Measurements from ENCODE around the gene QPRT. TPM values are rescaled to one million over a fixed set of nuclear protein-coding genes. Genes with fewer than 3 reads are reported as not detected.
A peak's percentile ranks its signal among the peaks of the same experiment; 100 is the strongest.
"Not testable (repeated sequence)": the region's sequence is repeated elsewhere in the genome, so short reads cannot be mapped to it uniquely, and the experiment has no call there.

Gene QPRT
- total and polyA plus RNA-seq, 12 donors: 3.8 to 34.1 (median 24.6) TPM

- no peaks in the 10 kb centered on the region for H3K36me3 ChIP-seq
These were observed 50.1 kb downstream of the QPRT start for GRCh38 chr16:29729116-29729521.

GRCh38 chr16:29730649-29731048, 51.7 kb downstream of the QPRT start:
- H3K4me3 ChIP-seq: no peak overlapping the region
- no peak overlapping the region for H3K27ac ChIP-seq
- WGBS, 2 donors: 68 to 80% methylated on average over 7 of the region's 7 CpGs
- no peaks in the 10 kb centered on the region for H3K36me3 ChIP-seq
- TF ChIP-seq CTCF (IDR thresholded peaks at IDR 0.05): no peak
- H3K9me3 ChIP-seq: no peaks in the 10 kb centered on the region
- peaks cover 0 to 8% (median 0%) of the 10 kb centered on the region in 9 donors for H3K4me1 ChIP-seq
- DNase-seq: no peak
- intact Hi-C loops (cut with DNase I): no loop called here
- H3K27me3 ChIP-seq: peaks cover 0 to 21% (median 10%) of the 10 kb centered on the region in 7 donors
- no peak for ATAC-seq

More at GRCh38 chr16:29729116-29729521, 50.1 kb downstream of the QPRT start:
- 32 to 41% methylated on average over 6 of the region's 6 CpGs for WGBS, 2 donors
- no peak overlapping the region for H3K27ac ChIP-seq
- peak overlapping the region in 1 of 10 donors; percentile 19 for H3K4me3 ChIP-seq
- peaks cover 0 to 7% (median 0%) of the 10 kb centered on the region in 7 donors for H3K27me3 ChIP-seq
- H3K9me3 ChIP-seq: no peaks in the 10 kb centered on the region
- ATAC-seq (peak in 6 of 8 donors; percentile 41 to 67 (median 56)), DNase-seq (peak in 1 of 2 donors; percentile 14)
- peak; percentile 15 to 65 (median 57) for TF ChIP-seq CTCF (IDR thresholded peaks at IDR 0.05)
- peaks cover 0 to 8% (median 0%) of the 10 kb centered on the region in 9 donors for H3K4me1 ChIP-seq
- intact Hi-C loops (cut with DNase I): loop anchor here in 2 of 10 donors (5.0 to 10.0 kb wide), 2 partner anchors 37 to 56 kb away; no protein-coding TSS in a partner anchor

- H3K27me3 ChIP-seq: peaks cover 0 to 21% (median 11%) of the 10 kb centered on the region in 7 donors
- DNase-seq; intact Hi-C loops (cut with DNase I); H3K9me3 ChIP-seq; H3K36me3 ChIP-seq; ATAC-seq; H3K4me3 ChIP-seq; H3K4me1 ChIP-seq; H3K27ac ChIP-seq: not testable (repeated sequence)
- WGBS, 2 donors: 77 to 88% methylated on average over 13 of the region's 13 CpGs
These were observed 53.0 kb downstream of the QPRT start for GRCh38 chr16:29731768-29732601.

GRCh38 chr16:29734786-29735185, 55.8 kb downstream of the QPRT start:
- WGBS, 2 donors: 0 to 66% methylated on average over 1 of the region's 1 CpG
- H3K4me3 ChIP-seq: no peak overlapping the region
- intact Hi-C loops (cut with DNase I): no loop called here
- H3K27me3 ChIP-seq: peaks cover 0 to 21% (median 11%) of the 10 kb centered on the region in 7 donors
- no peak for TF ChIP-seq CTCF (IDR thresholded peaks at IDR 0.05)
- DNase-seq (no peak), ATAC-seq (no peak)
- peaks cover 0 to 26% (median 0%) of the 10 kb centered on the region in 9 donors for H3K4me1 ChIP-seq
- H3K36me3 ChIP-seq: no peaks in the 10 kb centered on the region
- no peaks in the 10 kb centered on the region for H3K9me3 ChIP-seq
- no peak overlapping the region for H3K27ac ChIP-seq

GRCh38 chr16:29736112-29736511, 57.1 kb downstream of the QPRT start:
- WGBS, 2 donors: 41 to 42% methylated on average over 5 of the region's 5 CpGs
- Histone ChIP-seq H3K4me1 (peaks cover 0 to 31% (median 0%) of the 10 kb centered on the region in 9 donors), H3K27ac (no peak overlapping the region), H3K27me3 (peaks cover 0 to 21% (median 11%) of the 10 kb centered on the region in 7 donors), H3K9me3 (no peaks in the 10 kb centered on the region), H3K4me3 (no peak overlapping the region), H3K36me3 (no peaks in the 10 kb centered on the region)
- no peak for DNase-seq
- no peak for TF ChIP-seq CTCF (IDR thresholded peaks at IDR 0.05)
- no peak for ATAC-seq
- intact Hi-C loops (cut with DNase I): no loop called here

Measured in heart right ventricle (tissue), 16 donors.